GM12878 (cell line): ENCODE measurements around the gene CPSF4L. TPM values are rescaled to one million over a fixed set of nuclear protein-coding genes. Genes with fewer than 3 reads are reported as not detected.

Experiments used
- ATAC-seq: fragments of 200-7000 bp; cut with Tn5 transposase; 3 replicates; pipeline ENCODE4 v1.9.1; 2020; ENCODE audit warnings: mild to moderate bottlenecking, moderate library complexity
- BruUV-seq: library from RNA; stranded (reverse); fragments of 400-500 nt; replicated peaks from 2 replicates; lab custom pipeline; 2021; lab: Mats Ljungman, UMichigan
- CTCF ChIA-PET: fragments of 300-600 bp; sonication (Branson Sonifier 250); formaldehyde crosslinking; extraction: SDS; loops from one replicate; lab custom pipeline; 2021; ENCODE audit warnings: inconsistent platforms; lab: Yijun Ruan, JAX
- POLR2A ChIA-PET: fragments of 350-600 bp; formaldehyde crosslinking; extraction: SDS; loops from one replicate; lab custom pipeline; 2021; ENCODE audit warnings: inconsistent platforms; lab: Charles Lee
- RAD21 ChIA-PET: fragments of 300-600 bp; sonication (Branson Sonifier 250); formaldehyde crosslinking; loops from one replicate; lab custom pipeline; 2023; ENCODE audit warnings: antibody characterized with exemption; ENCODE audit not compliant: unreplicated experiment; lab: Charles Lee
- SMC1A ChIA-PET: fragments of 300-600 bp; sonication (Branson Sonifier 250); formaldehyde crosslinking; loops from one replicate; lab custom pipeline; 2023; ENCODE audit not compliant: unreplicated experiment, uncharacterized antibody; lab: Charles Lee
- DNase-seq: peaks from one replicate; pipeline ENCODE4 v3.0.0-alpha.2; 2011; ENCODE audit warnings: low read depth, low spot score
- FAIRE-seq: peaks from 3 replicates; lab custom pipeline; 2011; peaks lifted over from hg19 to GRCh38; lab: Jason Lieb, UNC
- H2AFZ ChIP-seq: 2 replicates; pipeline ENCODE4 v1.6.0; 2011; ENCODE audit warnings: low read depth, low read length, control low read depth; ENCODE audit not compliant: control insufficient read depth
- H3K27ac ChIP-seq: 2 replicates; pipeline ENCODE4 v1.5.1; 2011; ENCODE audit warnings: control low read depth; ENCODE audit not compliant: control insufficient read depth, insufficient read depth
- H3K27me3 ChIP-seq, 2 experiments: replicated peaks in 1 of 2; 2 replicates each; pipeline versions ENCODE4 v1.6.0 to v1.6.1; 2011; ENCODE audit warnings: low read length in 1 of 2; ENCODE audit not compliant: control insufficient read depth in 2 of 2, insufficient read depth in 2 of 2
- H3K36me3 ChIP-seq, 2 experiments: 2 replicates each; pipeline ENCODE4 v1.5.1; 2011; ENCODE audit warnings: low read length in 1 of 2; ENCODE audit not compliant: control insufficient read depth in 2 of 2, insufficient read depth in 2 of 2
- H3K4me1 ChIP-seq: 2 replicates; pipeline ENCODE4 v1.6.1; 2011; ENCODE audit warnings: mild to moderate bottlenecking, low read length, moderate library complexity, mixed read lengths; ENCODE audit not compliant: control insufficient read depth, insufficient read depth
- H3K4me2 ChIP-seq: 2 replicates; pipeline ENCODE4 v1.6.0; 2011; ENCODE audit warnings: control low read depth; ENCODE audit not compliant: control insufficient read depth, insufficient read depth
- H3K4me3 ChIP-seq: fragments of 200-600 bp; sonication (generic); 2 replicates; pipeline ENCODE4 v1.5.1; 2016
- H3K79me2 ChIP-seq: 2 replicates; pipeline ENCODE4 v1.6.0; 2011; ENCODE audit warnings: low read length; ENCODE audit not compliant: control insufficient read depth, insufficient read depth
- H3K9ac ChIP-seq: 2 replicates; pipeline ENCODE4 v1.8.0; 2011; ENCODE audit warnings: low read length, control low read depth, mixed read lengths; ENCODE audit not compliant: control insufficient read depth, insufficient read depth
- H3K9me3 ChIP-seq: replicated peaks from 3 replicates; pipeline ENCODE4 v1.5.1; 2011; ENCODE audit warnings: mild to moderate bottlenecking, low read length; ENCODE audit not compliant: control insufficient read depth, insufficient read depth
- H4K20me1 ChIP-seq: 2 replicates; pipeline ENCODE4 v1.6.0; 2011; ENCODE audit not compliant: control insufficient read depth, insufficient read depth
- ASH2L ChIP-seq: fragments of 300-600, 200-600 bp; sonication (generic); IDR thresholded peaks from 2 replicates; pipeline ENCODE4 v1.6.1; 2017; ENCODE audit warnings: low read depth, mild to moderate bottlenecking, borderline replicate concordance
- FOS ChIP-seq: IDR thresholded peaks from 3 replicates; pipeline ENCODE4 v1.6.1; 2011; ENCODE audit warnings: borderline replicate concordance; ENCODE audit not compliant: insufficient read length; ENCODE audit errors: extremely low read depth
- FOXK2 ChIP-seq: fragments of 450-650 bp; IDR thresholded peaks from 2 replicates; pipeline ENCODE4 v1.6.1; 2017; ENCODE audit warnings: mild to moderate bottlenecking, moderate library complexity
- JUNB ChIP-seq: IDR thresholded peaks from 2 replicates; pipeline ENCODE4 v1.6.1; 2016; ENCODE audit warnings: antibody characterized with exemption, mild to moderate bottlenecking
- KAT2A ChIP-seq: conservative IDR thresholded peaks from 2 replicates; pipeline ENCODE4 v1.6.1; 2011; ENCODE audit warnings: low read depth, low read length; ENCODE audit not compliant: control insufficient read depth
- MEF2A ChIP-seq: IDR thresholded peaks from 2 replicates; pipeline ENCODE4 v1.6.1; 2011; ENCODE audit warnings: low read depth, mild to moderate bottlenecking, low read length, moderate library complexity; ENCODE audit not compliant: insufficient read depth
- NBN ChIP-seq: fragments of 450-650 bp; IDR thresholded peaks from 2 replicates; pipeline ENCODE4 v1.6.1; 2016
- NR2C2 ChIP-seq: IDR thresholded peaks from 2 replicates; pipeline ENCODE4 v1.6.1; 2011; ENCODE audit warnings: borderline replicate concordance, low read depth; ENCODE audit not compliant: control insufficient read depth, insufficient read length
- NR2F1 ChIP-seq: fragments of 450-650 bp; conservative IDR thresholded peaks from 2 replicates; pipeline ENCODE4 v1.6.1; 2017; ENCODE audit warnings: mild to moderate bottlenecking
- POLR2AphosphoS2 ChIP-seq: IDR thresholded peaks from 2 replicates; pipeline ENCODE4 v1.6.1; 2011; ENCODE audit warnings: low read depth, mild to moderate bottlenecking, low read length, improper control_type of control experiment, moderate library complexity
- RBBP5 ChIP-seq: fragments of 200-600 bp; sonication (generic); conservative IDR thresholded peaks from 2 replicates; pipeline ENCODE4 v1.6.1; 2016
- SIN3A ChIP-seq: IDR thresholded peaks from 2 replicates; pipeline ENCODE4 v1.6.1; 2012; ENCODE audit warnings: low read depth, low read length, improper control_type of control experiment
- SMAD5 ChIP-seq: IDR thresholded peaks from 2 replicates; pipeline ENCODE4 v1.6.1; 2016; ENCODE audit warnings: antibody characterized with exemption, low read depth
- ZNF217 ChIP-seq: fragments of 450-650 bp; IDR thresholded peaks from 2 replicates; pipeline ENCODE4 v1.6.1; 2017; ENCODE audit warnings: antibody characterized with exemption, mild to moderate bottlenecking
- WGBS: methylation state at CpG from one replicate; pipeline ENCODE4 v1.1.6; 2016; ENCODE audit warnings: low lambda C conversion rate; ENCODE audit not compliant: insufficient replicate concordance, insufficient coverage; ENCODE audit errors: missing lambda C conversion rate; 5-methylcytosine and 5-hydroxymethylcytosine counted together
- in situ Hi-C: fragments of 300-500 bp; cut with MboI; formaldehyde crosslinking; loops from 9 replicates; pipeline ENCODE4 v1.14.3; 2018; ENCODE audit warnings: mixed read lengths
- intact Hi-C: fragments of 100-400 bp; cut with micrococcal nuclease; formaldehyde crosslinking; loops from one replicate; pipeline ENCODE4 v1.14.2; 2022; ENCODE audit not compliant: unreplicated experiment
- polyA plus RNA-seq, 11 experiments: library from polyadenylated mRNA; depleted of rRNA in 4 of 11; unstranded in 6 of 11; stranded (reverse) in 5 of 11; fragments of >200 nt; fragmentation: Nextera tagmentation in 4 of 11; fragmentation: Illumina TruSeq in 1 of 11; extraction: Ambion mirVana in 4 of 11; extraction: Trizol in 1 of 11; gene quantifications; 1 replicate in 1 of 11; 2 replicates in 10 of 11; pipeline versions ENCODE4 v1.2.1 to v1.2.3, GENCODE V29; 2011 to 2016; ENCODE audit warnings: inconsistent platforms in 2 of 11, missing spikeins in 2 of 11, low read depth in 1 of 11
- total RNA-seq, 4 experiments: library from RNA; depleted of rRNA in 3 of 4; stranded (reverse); fragments of >200 nt in 3 of 4; fragmentation: Illumina TruSeq in 1 of 4; extraction: Trizol in 1 of 4; gene quantifications; 2 replicates each; pipeline versions ENCODE4 v1.2.1 to v1.2.3, GENCODE V29; 2013 to 2021
- TF ChIP-seq, protein P1 (sequence below): fragments of 450-650 bp; IDR thresholded peaks from 2 replicates; pipeline ENCODE4 v1.6.1; 2017; ENCODE audit warnings: antibody characterized with exemption, mild to moderate bottlenecking, moderate library complexity
- TF ChIP-seq, protein P2 (sequence below): IDR thresholded peaks from 2 replicates; pipeline ENCODE4 v1.6.1; 2011; ENCODE audit warnings: low read depth, low read length, improper control_type of control experiment, borderline replicate concordance

CPSF4L gene
- total and polyA plus RNA-seq, 10 of the 15 experiments (the other 5 are each of a cell fraction or from before 2014, with no cell fraction given): not detected

DNA sequence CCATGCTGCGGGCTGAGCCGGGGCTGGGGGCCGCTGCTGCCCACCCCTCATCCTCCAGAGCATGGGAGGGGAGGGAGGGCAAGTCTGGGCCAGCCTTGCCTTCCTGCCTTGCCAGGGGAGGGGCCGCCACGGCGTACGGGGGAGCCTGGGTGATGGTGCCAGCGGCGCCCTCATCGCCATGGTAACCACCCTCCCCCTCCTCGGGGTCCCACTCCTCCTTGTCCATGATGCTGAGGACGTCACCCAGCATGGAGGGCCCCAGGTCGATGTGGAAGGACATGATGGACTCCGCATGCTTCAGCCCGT is 23.9 kb upstream of the CPSF4L start:
- no peaks in the 10 kb centered on the region for H4K20me1 ChIP-seq
- no peak overlapping the region for H3K9ac ChIP-seq
- no peak for TF ChIP-seq ZNF217
- TF ChIP-seq JUNB: no peak
- TF ChIP-seq NR2C2: no peak
- no peak for TF ChIP-seq POLR2AphosphoS2
- TF ChIP-seq ASH2L: no peak
- TF ChIP-seq MEF2A: no peak
- TF ChIP-seq RBBP5: no peak
- H3K9me3 ChIP-seq: no peaks in the 10 kb centered on the region
- H3K36me3 ChIP-seq: peaks cover 3 to 11% of the 10 kb centered on the region in 2 experiments; a peak in 2 of 4 replicates
- ChIA-PET POLR2A (no interaction called here), RAD21 (no interaction called here), CTCF (no interaction called here), SMC1A (no interaction called here)
- DNase-seq: no peak
- no peak overlapping the region for H3K4me2 ChIP-seq
- H3K4me3 ChIP-seq: no peak overlapping the region
- no peak for FAIRE-seq
- peaks cover 25% of the 10 kb centered on the region for H3K4me1 ChIP-seq
- H3K79me2 ChIP-seq: peaks cover 2% of the 10 kb centered on the region
- intact Hi-C loops (no loop called here), in situ Hi-C loops (no loop called here)
- no peak overlapping the region for H3K27ac ChIP-seq
- no TSS peak for BruUV-seq
- WGBS: 43% methylated on average over 11 of the region's 15 CpGs
- H3K27me3 ChIP-seq: no peaks in the 10 kb centered on the region
- H2AFZ ChIP-seq: no peak overlapping the region
- ATAC-seq: no peak

DNA sequence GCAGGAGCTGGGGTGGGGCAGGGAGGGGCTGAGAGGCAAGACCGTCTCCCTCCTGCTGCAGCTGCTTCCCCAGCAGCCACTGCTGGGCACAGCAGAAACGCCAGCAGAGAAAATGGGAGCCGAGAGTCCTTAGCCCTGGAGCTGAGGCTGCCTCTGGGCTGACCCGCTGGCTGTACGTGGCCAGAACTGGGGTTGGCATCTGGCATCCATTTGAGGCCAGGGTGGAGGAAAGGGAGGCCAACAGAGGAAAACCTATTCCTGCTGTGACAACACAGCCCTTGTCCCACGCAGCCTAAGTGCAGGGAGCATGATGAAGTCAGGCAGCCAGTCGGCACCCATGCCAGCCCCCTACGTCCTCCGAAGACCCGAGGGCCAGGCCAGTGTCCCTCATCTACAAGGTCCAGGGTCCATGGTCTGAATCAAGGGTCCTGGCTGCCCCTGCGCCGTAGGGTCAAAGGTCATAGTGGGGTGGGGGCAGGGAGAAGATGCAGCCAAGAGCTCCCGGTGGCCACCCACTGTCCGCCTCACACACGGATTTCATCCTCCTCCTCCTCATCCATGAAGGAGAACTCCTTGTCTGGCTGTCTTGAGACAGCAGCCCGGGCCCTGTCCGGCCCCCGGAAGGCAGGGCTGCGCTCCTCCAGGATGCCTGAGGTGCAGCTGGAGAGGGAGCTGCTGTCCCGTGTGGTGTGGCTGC is 23.4 kb upstream of the CPSF4L start:
- 75% methylated on average over 20 of the region's 20 CpGs for WGBS
- Histone ChIP-seq H3K36me3 (peaks cover 3 to 11% of the 10 kb centered on the region in 2 experiments; a peak in 2 of 4 replicates), H3K27ac (no peak overlapping the region), H4K20me1 (no peaks in the 10 kb centered on the region), H3K4me2 (no peak overlapping the region), H3K4me1 (peaks cover 20% of the 10 kb centered on the region), H2AFZ (no peak overlapping the region), H3K79me2 (peaks cover 2% of the 10 kb centered on the region), H3K4me3 (no peak overlapping the region), H3K9me3 (no peaks in the 10 kb centered on the region), H3K27me3 (no peaks in the 10 kb centered on the region), H3K9ac (no peak overlapping the region)
- FAIRE-seq: no peak
- in situ Hi-C loops (no loop called here), intact Hi-C loops (no loop called here)
- ChIA-PET SMC1A (interaction anchor here (0.7 to 5.6 kb wide), 3 partner anchors 14 to 57 kb away, joined by 3 to 29 read pairs (median 4); partner anchors contain the start of gene CDC42EP4), RAD21 (interaction anchor here (0.6 to 0.7 kb wide), 2 partner anchors 15 to 25 kb away, joined by 4 to 5 read pairs; no protein-coding TSS in a partner anchor), POLR2A (interaction anchor here (0.5 kb wide), 1 partner anchor 14 kb away, joined by 3 read pairs; no protein-coding TSS in a partner anchor), CTCF (no interaction called here)
- no peak for DNase-seq
- no peak for ATAC-seq
- BruUV-seq: no TSS peak
- TF ChIP-seq FOS (no peak), SIN3A (no peak), SMAD5 (no peak), FOXK2 (no peak), NR2F1 (peak; percentile 81), NBN (no peak), KAT2A (no peak)
- TF ChIP-seq, protein P1, sequence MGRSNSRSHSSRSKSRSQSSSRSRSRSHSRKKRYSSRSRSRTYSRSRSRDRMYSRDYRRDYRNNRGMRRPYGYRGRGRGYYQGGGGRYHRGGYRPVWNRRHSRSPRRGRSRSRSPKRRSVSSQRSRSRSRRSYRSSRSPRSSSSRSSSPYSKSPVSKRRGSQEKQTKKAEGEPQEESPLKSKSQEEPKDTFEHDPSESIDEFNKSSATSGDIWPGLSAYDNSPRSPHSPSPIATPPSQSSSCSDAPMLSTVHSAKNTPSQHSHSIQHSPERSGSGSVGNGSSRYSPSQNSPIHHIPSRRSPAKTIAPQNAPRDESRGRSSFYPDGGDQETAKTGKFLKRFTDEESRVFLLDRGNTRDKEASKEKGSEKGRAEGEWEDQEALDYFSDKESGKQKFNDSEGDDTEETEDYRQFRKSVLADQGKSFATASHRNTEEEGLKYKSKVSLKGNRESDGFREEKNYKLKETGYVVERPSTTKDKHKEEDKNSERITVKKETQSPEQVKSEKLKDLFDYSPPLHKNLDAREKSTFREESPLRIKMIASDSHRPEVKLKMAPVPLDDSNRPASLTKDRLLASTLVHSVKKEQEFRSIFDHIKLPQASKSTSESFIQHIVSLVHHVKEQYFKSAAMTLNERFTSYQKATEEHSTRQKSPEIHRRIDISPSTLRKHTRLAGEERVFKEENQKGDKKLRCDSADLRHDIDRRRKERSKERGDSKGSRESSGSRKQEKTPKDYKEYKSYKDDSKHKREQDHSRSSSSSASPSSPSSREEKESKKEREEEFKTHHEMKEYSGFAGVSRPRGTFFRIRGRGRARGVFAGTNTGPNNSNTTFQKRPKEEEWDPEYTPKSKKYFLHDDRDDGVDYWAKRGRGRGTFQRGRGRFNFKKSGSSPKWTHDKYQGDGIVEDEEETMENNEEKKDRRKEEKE: no peak
- TF ChIP-seq, protein P2, sequence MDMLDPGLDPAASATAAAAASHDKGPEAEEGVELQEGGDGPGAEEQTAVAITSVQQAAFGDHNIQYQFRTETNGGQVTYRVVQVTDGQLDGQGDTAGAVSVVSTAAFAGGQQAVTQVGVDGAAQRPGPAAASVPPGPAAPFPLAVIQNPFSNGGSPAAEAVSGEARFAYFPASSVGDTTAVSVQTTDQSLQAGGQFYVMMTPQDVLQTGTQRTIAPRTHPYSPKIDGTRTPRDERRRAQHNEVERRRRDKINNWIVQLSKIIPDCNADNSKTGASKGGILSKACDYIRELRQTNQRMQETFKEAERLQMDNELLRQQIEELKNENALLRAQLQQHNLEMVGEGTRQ: no peak
